Stomach (tissue), 4 donors: ENCODE measurements around the gene CXXC4.

Experiments
- POLR2A ChIP-seq, 4 donors: fragments of 450-650 bp; IDR thresholded peaks; one replicate each; pipeline ENCODE4 v1.6.1; 2016; ENCODE audit warnings: antibody characterized with exemption in 4 of 4, control low read depth in 2 of 4, mild to moderate bottlenecking in 1 of 4, moderate library complexity in 1 of 4
- TF ChIP-seq, protein P1 (sequence below), 7 experiments: fragments of 450-650 bp in 4 of 7; fragments of 200-600 bp in 3 of 7; sonication (generic) in 3 of 7; IDR thresholded peaks; one replicate each; pipeline ENCODE4 v1.5.1; 2016 to 2019; ENCODE audit warnings: antibody characterized with exemption in 7 of 7, control low read depth in 2 of 7, mild to moderate bottlenecking in 1 of 7

DNA sequence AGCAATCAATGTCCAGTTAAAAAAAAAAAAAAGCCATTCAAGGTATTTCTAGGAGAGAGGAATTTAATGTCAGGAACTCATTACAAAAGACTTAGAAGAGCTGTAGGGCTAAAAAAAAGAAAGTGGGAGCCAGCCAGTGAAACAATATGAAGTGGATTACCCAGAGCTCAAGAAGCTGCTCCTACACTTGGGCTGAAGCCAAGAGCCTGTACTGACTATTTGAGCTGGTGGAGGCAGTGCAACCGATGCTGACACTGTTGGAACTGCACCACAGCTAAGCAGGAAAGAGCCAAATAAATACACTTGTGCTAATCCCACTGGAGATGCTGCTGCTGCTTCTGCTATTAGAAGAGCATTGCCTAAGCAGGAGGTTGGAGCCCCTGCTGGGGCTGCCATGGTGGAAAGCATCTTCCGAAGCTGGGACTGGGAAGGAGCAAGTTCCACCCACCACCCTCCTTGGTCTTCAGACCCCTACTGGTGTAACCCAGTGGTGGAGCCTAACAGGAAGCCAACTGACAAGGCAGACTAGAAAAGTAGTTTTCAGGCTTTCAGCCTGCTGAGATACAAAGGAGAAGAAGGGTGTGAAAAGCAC, 65.4 kb downstream of the CXXC4 start:
- TF ChIP-seq POLR2A (IDR thresholded peaks at IDR 0.05), result no peak
- TF ChIP-seq, protein P1, sequence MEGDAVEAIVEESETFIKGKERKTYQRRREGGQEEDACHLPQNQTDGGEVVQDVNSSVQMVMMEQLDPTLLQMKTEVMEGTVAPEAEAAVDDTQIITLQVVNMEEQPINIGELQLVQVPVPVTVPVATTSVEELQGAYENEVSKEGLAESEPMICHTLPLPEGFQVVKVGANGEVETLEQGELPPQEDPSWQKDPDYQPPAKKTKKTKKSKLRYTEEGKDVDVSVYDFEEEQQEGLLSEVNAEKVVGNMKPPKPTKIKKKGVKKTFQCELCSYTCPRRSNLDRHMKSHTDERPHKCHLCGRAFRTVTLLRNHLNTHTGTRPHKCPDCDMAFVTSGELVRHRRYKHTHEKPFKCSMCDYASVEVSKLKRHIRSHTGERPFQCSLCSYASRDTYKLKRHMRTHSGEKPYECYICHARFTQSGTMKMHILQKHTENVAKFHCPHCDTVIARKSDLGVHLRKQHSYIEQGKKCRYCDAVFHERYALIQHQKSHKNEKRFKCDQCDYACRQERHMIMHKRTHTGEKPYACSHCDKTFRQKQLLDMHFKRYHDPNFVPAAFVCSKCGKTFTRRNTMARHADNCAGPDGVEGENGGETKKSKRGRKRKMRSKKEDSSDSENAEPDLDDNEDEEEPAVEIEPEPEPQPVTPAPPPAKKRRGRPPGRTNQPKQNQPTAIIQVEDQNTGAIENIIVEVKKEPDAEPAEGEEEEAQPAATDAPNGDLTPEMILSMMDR (IDR thresholded peaks at IDR 0.05), result no peak
